HG03469 (cell line): Measurements from ENCODE around the gene ACOT6.
"Not testable (repeated sequence)": the region's sequence is repeated elsewhere in the genome, so short reads cannot be mapped to it uniquely, and the experiment has no call there.

Source experiments
- ATAC-seq: cut with Tn5 transposase; IDR thresholded peaks from one replicate; pipeline ENCODE4 v1.9.1; 2021; ENCODE audit warnings: mild to moderate bottlenecking, moderate library complexity, moderate number of reproducible peaks; ENCODE audit not compliant: unreplicated experiment

ACOT6 gene

DNA sequence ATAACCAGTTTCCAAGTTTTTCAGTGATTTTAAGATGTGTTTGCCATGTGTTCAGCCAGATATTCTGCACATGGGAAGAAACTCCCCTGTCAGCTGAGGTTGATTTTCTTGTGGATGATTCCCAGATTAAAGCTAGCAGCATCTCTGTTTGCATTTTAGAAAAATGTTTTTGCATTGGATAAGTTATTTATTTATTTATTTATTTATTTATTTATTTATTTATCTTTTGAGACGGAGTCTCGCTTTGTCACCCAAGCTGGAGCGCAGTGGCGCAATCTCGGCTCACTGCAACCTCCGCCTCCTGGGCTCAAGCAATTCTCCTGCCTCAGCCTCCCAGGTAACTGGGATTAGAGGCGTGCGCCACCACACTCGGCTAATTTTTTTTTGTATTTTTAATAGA lies 17.8 kb upstream of the ACOT6 start:
- no peak for ATAC-seq

- no peak for ATAC-seq
Observed at GRCh38 chr14:73599499-73599898, 12.8 kb upstream of the ACOT6 start.

- ATAC-seq, result no peak
Observed at GRCh38 chr14:73602994-73603393, 9.3 kb upstream of the ACOT6 start.

DNA sequence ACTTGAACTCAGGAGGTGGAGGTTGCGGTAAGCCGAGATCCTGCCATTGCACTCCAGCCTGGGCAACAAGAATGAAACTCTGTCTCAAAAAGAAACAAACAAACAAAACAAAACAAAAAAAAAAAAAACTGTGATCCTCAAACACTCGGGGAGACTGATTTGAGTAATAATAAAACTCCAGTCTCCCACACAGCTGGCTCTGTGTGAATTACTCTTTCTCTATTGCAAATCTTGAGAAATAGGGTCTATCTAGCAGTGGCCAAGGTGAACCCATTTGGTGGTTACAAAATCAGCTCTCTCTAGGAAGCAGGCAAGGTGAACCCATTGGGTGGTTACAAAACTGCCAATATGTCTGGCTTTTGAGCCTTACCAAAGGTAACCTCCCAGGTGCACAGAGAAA lies 6.0 kb upstream of the ACOT6 start:
- no peak for ATAC-seq

GRCh38 chr14:73607241-73607640 lies 5.1 kb upstream of the ACOT6 start:
- ATAC-seq, result no peak

DNA sequence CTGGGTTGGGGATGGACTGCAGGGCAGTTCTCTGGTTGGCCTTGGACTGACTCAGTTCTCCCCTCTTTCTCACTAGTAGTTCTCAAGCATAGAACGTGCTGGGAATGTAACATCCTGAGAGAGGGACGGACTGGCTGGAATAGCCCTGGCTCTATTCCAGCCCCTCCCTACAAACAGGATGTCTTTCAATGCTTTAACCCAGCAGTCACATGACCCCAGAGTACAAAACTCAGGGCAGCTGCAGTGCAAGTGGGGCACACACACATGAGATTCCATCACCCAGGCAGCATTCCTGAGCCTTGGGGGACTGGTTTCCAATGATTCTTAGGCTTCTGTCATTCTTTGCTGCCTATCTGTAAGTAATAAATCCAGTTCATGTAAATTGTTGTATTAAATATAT lies 1.6 kb upstream of the ACOT6 start:
- no peak for ATAC-seq

- no peak for ATAC-seq
Observed at GRCh38 chr14:73613046-73613383, 698 bp downstream of the ACOT6 start.

GRCh38 chr14:73613419-73613963 lies 1.2 kb downstream of the ACOT6 start:
- ATAC-seq, result no peak

- ATAC-seq, result no peak
Observed at GRCh38 chr14:73616831-73617230, 4.5 kb downstream of the ACOT6 start.

- ATAC-seq, result no peak
Observed at GRCh38 chr14:73619524-73619923, 7.2 kb downstream of the ACOT6 start.

- ATAC-seq, result no peak
Observed at GRCh38 chr14:73620268-73620667, 8.0 kb downstream of the ACOT6 start.

DNA sequence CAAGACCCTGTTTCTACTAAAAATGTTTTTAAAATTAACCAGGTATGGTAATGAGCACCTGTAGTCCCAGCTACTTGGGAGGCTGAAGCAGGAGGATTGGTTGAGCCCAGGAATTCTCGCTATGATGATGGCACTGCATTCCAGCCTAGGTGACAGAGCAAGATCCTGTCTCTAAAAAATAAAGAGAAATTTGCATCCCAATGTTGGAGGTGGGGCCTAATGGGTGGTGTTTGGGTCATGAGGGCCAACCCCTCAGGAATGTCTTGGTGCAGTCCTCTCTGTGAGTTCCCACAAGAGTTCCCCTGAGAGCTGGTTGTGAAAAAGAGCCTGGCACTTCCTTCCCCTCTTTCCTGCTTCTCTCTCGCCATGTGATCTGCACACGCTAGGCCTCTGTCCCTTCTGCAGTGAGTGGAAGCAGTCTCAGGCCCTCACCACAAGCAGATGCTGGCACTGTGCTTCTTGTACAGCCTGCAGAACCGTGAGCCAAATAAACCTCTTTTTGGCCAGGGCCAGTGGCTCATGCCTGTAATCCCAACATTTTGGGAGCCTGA lies 11.3 kb downstream of the ACOT6 start:
- no peak for ATAC-seq

GRCh38 chr14:73625706-73626105 lies 13.4 kb downstream of the ACOT6 start:
- ATAC-seq, result no peak

GRCh38 chr14:73627151-73627558 lies 14.8 kb downstream of the ACOT6 start:
- no peak for ATAC-seq

- no peak for ATAC-seq
Observed at GRCh38 chr14:73630009-73630780, 17.9 kb downstream of the ACOT6 start.

- no peak for ATAC-seq
Observed at GRCh38 chr14:73633116-73634010, 21.0 kb downstream of the ACOT6 start.

DNA sequence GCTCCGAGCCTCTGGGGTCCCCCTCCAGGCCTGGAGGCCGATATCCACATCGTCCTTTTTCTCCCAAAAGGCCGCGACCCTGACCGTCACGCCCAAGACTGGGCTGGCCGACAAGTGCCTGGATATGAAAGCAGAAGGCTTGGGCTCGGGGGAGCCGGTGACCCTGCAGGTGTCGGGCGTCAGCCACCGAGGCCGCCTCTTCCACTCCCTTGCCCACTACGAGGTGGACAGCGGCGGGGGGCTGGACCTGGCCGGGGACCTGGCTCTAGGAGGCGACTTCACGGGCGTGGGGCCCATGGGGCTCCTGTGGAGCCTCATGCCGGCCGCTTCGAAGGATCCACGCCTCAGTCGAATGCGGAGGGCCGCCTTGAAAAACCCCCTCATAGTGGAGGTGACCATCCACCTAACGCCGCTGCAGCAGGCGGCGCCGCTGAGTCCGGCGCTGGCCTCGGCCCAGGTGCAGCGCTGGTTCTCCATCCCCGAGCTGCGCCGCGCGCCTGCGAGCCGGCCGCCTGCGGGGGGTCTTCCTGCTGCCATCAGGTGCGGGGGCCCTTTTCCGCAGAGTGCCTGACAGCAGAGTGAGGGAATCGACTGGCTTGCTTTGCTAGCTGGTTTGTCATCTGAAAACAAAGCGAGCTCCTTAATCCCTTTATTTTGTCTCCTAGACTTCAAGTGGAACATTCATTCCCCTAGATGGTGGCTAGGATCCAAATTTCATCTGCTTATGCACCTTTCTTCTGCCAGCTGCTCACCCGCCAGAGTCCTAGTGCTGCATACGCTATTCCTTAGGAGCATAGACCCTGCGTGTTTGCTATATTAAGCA lies 21.9 kb downstream of the ACOT6 start:
- no peak for ATAC-seq

- ATAC-seq, result not testable (repeated sequence)
Observed at GRCh38 chr14:73636355-73636754, 24.0 kb downstream of the ACOT6 start.

GRCh38 chr14:73637830-73638229 lies 25.5 kb downstream of the ACOT6 start:
- no peak for ATAC-seq

DNA sequence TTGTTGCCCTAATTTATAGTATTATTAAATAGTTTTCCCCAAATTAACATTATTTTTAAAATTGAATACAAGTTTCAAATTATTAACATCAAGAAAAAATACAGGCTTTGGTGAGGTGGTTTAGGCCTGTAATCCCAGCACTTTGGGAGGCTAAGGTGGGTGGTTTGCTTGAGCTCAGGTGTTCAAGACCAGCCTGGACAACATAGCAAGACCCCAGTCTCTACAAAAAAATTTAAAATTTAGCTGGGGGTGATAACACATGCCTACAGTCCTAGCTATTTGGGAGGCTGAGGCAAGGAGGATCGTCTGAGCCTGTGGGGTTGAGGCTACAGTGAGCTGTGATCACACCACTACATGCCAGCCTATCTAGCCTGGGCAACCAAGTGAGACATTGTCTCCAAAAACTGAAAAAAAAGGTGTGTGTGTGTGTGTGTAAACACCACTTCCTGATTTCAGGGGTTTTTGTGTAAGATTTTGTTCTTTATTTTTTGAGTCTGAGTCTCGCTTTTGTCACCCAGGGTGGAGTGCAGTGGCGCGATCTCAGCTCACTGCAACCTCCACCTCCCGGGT lies 28.6 kb downstream of the ACOT6 start:
- ATAC-seq, result no peak
